Ishikawa (cell line): ENCODE measurements around the gene SLC39A1.

ENCODE experiments used
- CEBPB ChIP-seq: IDR thresholded peaks from 2 replicates; pipeline ENCODE4 v1.6.1; 2012
- CREB1 ChIP-seq: IDR thresholded peaks from 2 replicates; pipeline ENCODE4 v1.6.1; 2012; ENCODE audit warnings: low read depth
- EGR1 ChIP-seq: IDR thresholded peaks from 2 replicates; pipeline ENCODE4 v1.6.1; 2012
- EP300 ChIP-seq: IDR thresholded peaks from 2 replicates; pipeline ENCODE4 v1.6.1; 2012; ENCODE audit warnings: borderline replicate concordance
- FOXM1 ChIP-seq: IDR thresholded peaks from 2 replicates; pipeline ENCODE4 v1.6.1; 2012; ENCODE audit warnings: low read depth, borderline replicate concordance
- NFIC ChIP-seq: IDR thresholded peaks from 2 replicates; pipeline ENCODE4 v1.6.1; 2012
- RAD21 ChIP-seq: IDR thresholded peaks from 2 replicates; pipeline ENCODE4 v1.6.1; 2012; ENCODE audit warnings: low read depth
- TAF1 ChIP-seq: IDR thresholded peaks from 2 replicates; pipeline ENCODE4 v1.6.1; 2012; ENCODE audit warnings: low read depth, mild to moderate bottlenecking
- TCF12 ChIP-seq: IDR thresholded peaks from 2 replicates; pipeline ENCODE4 v1.6.1; 2012; ENCODE audit warnings: low read depth
- TEAD4 ChIP-seq: IDR thresholded peaks from 2 replicates; pipeline ENCODE4 v1.6.1; 2012
- YY1 ChIP-seq: IDR thresholded peaks from 2 replicates; pipeline ENCODE4 v1.6.1; 2012; ENCODE audit warnings: low read depth
- ZBTB7A ChIP-seq: IDR thresholded peaks from 2 replicates; pipeline ENCODE4 v1.6.1; 2012; ENCODE audit warnings: low read depth
- TF ChIP-seq, protein P1 (sequence below): IDR thresholded peaks from 2 replicates; pipeline ENCODE4 v1.6.1; 2012
- TF ChIP-seq, protein P2 (sequence below): IDR thresholded peaks from 2 replicates; pipeline ENCODE4 v1.6.1; 2012
- TF ChIP-seq, protein P3 (sequence below): IDR thresholded peaks from 2 replicates; pipeline ENCODE4 v1.6.1; 2012; ENCODE audit warnings: low read depth, mild to moderate bottlenecking

The SLC39A1 gene

DNA sequence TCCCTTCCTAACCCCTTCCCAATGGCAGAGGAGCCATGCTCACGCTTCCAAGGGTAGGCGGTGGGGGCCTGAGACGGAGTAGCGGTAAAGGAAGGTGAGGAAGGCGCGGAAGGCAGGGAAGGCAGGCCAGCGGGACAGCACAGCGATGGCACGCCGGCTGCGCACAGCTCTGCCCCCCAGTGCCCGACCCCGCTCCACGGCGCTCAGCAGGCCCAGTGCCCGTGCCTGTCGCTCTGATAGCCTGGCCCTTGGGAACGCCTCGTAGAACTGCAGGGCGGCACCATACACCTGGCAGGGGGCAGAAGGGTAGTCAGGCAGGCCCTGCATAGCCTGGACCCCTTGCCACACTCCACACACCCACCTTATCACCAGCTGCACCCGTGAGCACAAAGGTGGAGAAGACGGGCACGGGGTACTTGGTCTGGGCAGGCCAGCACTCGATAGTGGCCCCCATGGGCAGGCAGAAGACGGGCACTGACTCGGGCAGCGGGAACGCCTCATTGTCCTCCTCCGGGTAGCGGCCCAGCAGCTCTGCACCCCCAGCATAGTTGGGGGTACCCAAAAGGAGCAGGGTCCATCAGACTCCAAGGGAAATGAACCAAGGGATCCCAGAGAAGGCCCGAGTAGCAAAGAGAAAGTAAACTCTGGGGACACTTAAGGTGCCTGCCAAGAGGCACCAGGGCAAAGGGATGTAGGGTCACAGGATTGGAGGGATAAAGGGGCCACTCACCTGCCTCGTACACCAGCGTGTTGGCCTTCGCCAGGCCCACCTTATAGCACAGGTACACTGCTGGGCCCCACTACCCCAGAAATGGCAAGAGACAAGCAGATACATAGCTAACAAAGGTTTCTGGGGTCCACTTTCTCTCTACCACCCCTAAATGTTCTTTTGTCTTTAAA is 21.3 kb downstream of the SLC39A1 start:
- TF ChIP-seq TEAD4 (no peak), RAD21 (no peak), YY1 (no peak), FOXM1 (no peak), CEBPB (no peak)
- TF ChIP-seq, protein P1, sequence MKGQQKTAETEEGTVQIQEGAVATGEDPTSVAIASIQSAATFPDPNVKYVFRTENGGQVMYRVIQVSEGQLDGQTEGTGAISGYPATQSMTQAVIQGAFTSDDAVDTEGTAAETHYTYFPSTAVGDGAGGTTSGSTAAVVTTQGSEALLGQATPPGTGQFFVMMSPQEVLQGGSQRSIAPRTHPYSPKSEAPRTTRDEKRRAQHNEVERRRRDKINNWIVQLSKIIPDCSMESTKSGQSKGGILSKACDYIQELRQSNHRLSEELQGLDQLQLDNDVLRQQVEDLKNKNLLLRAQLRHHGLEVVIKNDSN, result no peak
- TF ChIP-seq, protein P2, sequence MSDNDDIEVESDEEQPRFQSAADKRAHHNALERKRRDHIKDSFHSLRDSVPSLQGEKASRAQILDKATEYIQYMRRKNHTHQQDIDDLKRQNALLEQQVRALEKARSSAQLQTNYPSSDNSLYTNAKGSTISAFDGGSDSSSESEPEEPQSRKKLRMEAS, result no peak
- TF ChIP-seq, protein P3, sequence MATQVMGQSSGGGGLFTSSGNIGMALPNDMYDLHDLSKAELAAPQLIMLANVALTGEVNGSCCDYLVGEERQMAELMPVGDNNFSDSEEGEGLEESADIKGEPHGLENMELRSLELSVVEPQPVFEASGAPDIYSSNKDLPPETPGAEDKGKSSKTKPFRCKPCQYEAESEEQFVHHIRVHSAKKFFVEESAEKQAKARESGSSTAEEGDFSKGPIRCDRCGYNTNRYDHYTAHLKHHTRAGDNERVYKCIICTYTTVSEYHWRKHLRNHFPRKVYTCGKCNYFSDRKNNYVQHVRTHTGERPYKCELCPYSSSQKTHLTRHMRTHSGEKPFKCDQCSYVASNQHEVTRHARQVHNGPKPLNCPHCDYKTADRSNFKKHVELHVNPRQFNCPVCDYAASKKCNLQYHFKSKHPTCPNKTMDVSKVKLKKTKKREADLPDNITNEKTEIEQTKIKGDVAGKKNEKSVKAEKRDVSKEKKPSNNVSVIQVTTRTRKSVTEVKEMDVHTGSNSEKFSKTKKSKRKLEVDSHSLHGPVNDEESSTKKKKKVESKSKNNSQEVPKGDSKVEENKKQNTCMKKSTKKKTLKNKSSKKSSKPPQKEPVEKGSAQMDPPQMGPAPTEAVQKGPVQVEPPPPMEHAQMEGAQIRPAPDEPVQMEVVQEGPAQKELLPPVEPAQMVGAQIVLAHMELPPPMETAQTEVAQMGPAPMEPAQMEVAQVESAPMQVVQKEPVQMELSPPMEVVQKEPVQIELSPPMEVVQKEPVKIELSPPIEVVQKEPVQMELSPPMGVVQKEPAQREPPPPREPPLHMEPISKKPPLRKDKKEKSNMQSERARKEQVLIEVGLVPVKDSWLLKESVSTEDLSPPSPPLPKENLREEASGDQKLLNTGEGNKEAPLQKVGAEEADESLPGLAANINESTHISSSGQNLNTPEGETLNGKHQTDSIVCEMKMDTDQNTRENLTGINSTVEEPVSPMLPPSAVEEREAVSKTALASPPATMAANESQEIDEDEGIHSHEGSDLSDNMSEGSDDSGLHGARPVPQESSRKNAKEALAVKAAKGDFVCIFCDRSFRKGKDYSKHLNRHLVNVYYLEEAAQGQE, result no peak

DNA sequence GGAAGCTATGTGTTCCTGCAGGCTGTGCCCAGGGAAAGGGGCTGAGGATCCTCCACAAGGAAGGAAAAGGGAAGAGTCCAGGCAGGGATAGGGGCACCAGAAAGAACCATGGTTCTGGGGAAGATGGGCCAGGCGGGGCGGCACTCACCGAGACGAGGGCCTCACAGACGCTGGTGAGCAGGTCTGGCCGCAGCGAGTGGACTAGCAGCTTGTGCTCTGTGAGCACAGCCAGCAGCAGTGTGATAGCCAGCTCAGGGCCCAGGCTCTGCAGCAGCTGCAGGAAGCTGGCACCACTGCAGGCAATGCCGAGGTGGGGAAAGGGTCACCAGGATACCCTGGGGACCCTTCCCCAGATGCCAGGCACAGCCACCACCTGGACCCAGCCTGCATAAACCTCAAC is 22.6 kb downstream of the SLC39A1 start:
- no peak for TF ChIP-seq TCF12
- TF ChIP-seq NFIC, result no peak
- no peak for TF ChIP-seq EP300
- TF ChIP-seq, protein P2, result no peak
- no peak for TF ChIP-seq RAD21
- TF ChIP-seq ZBTB7A, result no peak
- TF ChIP-seq, protein P3, result no peak
- TF ChIP-seq FOXM1, result no peak
- TF ChIP-seq, protein P1, result no peak
- no peak for TF ChIP-seq EGR1
- no peak for TF ChIP-seq YY1
- TF ChIP-seq TAF1, result no peak
- TF ChIP-seq CREB1, result no peak
- TF ChIP-seq CEBPB, result no peak
- no peak for TF ChIP-seq TEAD4

DNA sequence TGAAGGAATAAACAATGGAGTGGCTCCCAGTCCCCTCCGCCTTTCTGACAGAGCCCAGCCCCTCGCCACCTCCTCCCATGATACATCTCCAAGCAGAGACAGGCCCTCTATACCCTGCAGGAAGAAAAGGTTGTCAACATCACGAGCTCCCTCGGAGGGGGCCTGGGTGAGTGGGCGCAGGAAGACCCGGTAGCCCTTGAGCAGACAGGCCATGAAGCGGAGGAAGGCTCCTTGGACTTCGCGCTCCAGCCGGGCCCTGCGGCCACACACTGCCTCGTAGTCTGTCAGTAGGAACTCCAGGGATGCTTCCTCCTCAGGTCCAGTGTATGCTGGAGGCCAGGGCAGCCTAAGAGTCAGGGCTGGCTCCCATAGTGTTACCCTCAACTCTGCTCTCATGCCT is 23.9 kb downstream of the SLC39A1 start:
- TF ChIP-seq RAD21 (no peak), EP300 (no peak), TCF12 (no peak), TAF1 (no peak), ZBTB7A (no peak), CEBPB (no peak), FOXM1 (no peak), EGR1 (no peak), NFIC (no peak), CREB1 (no peak)
- TF ChIP-seq, protein P1, result no peak
- TF ChIP-seq, protein P3, result no peak
- TF ChIP-seq, protein P2, result no peak

DNA sequence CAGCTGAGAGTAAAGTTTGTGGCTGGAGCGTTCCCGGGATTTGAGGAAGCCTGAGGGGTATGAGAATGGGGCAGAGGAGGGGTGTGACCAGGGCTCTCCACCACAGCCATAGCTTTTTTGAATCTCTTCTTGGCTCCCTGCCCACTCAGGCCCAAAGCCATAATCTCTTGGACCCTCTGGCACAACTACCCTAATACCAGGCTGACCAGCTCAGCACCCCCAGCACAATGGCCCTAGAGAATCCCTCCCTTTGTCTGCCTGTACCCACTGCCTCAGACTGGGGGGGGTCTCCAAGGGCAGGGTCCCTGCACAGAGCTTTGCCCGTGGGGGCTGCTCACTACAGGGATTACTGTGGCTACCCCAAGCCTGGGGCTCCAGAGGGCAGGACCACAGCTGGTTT is 24.3 kb downstream of the SLC39A1 start:
- TF ChIP-seq NFIC (0 out of 2 replicates have a peak, but pooled peaks have one; percentile 7), CREB1 (no peak)
